GM19239 (cell line): Measurements from ENCODE around the gene RGS11.
A peak's percentile ranks its signal among the peaks of the same experiment; 100 is the strongest.
"Not testable (repeated sequence)": the region's sequence is repeated elsewhere in the genome, so short reads cannot be mapped to it uniquely, and the experiment has no call there.

ENCODE experiments used
- DNase-seq: peaks from one replicate; pipeline ENCODE4 v3.0.0; 2011; ENCODE audit warnings: low spot score; ENCODE audit not compliant: insufficient read length
- FAIRE-seq: peaks from 2 replicates; lab custom pipeline; 2011; peaks lifted over from hg19 to GRCh38; lab: Jason Lieb, UNC

Gene RGS11

GRCh38 chr16:265711-266110 lies 10.0 kb downstream of the RGS11 start:
- DNase-seq = no peak
- no peak for FAIRE-seq

GRCh38 chr16:265002-265529 lies 10.7 kb downstream of the RGS11 start:
- FAIRE-seq (no peak), DNase-seq (no peak)

GRCh38 chr16:264440-264951 lies 11.2 kb downstream of the RGS11 start:
- FAIRE-seq (no peak), DNase-seq (no peak)

DNA sequence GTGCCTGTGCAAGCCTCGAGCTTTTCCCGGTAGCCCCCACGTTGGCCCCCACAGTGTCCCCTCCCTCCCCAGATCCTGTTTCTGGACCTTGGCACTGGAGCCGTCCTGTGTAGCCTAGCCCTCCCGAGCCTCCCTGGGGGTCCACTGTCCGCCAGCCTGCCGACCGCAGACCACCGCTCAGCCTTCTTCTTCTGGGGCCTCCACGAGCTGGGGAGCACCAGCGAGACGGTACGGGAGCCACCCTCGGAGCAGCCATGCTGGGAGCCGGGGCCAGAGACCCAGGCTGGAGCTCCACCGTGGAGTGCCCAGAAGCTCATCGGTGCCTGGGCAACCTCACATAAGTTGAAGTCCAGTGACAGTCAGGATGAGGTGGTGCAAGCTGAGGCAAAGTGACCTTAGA lies 11.8 kb downstream of the RGS11 start:
- DNase-seq (no peak), FAIRE-seq (no peak)

- FAIRE-seq (no peak), DNase-seq (no peak)
Observed at GRCh38 chr16:263182-263774, 12.5 kb downstream of the RGS11 start.

DNA sequence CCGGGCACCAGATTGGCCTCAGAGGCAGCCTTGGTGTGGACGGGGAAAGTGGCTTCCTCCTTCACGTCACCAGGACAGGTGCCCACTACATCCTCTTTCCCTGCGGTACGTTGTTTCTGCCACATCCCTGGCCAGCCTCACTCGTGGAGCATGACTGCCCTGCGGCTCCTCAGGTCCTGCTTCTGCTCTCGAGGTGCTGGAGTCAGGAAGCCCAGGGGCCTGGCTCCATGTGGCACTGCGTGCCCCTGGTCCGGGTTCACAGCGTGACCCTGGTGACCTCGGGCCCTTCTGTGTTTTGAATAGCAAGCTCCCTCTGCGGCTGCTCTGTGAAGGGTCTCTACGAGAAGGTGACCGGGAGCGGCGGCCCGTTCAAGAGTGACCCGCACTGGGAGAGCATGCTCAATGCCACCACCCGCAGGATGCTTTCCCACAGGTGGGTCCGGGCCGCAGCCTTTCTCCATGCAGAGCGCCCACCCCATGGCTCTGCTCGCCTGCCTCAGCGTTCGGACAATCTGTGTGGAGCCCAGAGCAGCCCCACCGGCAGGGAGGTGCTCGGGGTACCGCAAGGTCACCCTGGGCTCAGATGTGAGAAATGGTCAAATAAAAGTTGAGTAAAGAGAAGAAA lies 13.5 kb downstream of the RGS11 start:
- DNase-seq = no peak
- FAIRE-seq = no peak

GRCh38 chr16:261031-261691 lies 14.6 kb downstream of the RGS11 start:
- DNase-seq (no peak), FAIRE-seq (no peak)

DNA sequence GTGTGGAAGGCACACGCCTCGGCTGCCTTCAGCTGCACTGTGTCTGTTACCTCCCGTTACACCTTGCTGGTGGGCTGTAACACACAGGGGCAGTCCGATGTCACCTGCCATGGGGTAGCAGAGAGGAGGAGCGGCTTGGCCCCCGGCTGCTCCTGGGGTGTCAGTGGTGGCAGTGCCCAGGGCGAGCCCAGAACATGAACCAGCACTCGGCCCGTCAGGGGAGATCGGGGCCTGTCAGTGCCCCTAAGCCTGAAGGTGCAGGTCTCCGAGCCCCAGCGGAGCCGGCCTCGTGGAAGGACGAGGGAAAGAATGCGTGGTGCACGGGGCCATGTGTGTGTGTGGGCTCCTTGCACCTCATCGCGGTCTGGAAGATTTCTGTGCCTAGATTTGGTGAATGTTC lies 15.4 kb downstream of the RGS11 start:
- no peak for FAIRE-seq
- DNase-seq = no peak

DNA sequence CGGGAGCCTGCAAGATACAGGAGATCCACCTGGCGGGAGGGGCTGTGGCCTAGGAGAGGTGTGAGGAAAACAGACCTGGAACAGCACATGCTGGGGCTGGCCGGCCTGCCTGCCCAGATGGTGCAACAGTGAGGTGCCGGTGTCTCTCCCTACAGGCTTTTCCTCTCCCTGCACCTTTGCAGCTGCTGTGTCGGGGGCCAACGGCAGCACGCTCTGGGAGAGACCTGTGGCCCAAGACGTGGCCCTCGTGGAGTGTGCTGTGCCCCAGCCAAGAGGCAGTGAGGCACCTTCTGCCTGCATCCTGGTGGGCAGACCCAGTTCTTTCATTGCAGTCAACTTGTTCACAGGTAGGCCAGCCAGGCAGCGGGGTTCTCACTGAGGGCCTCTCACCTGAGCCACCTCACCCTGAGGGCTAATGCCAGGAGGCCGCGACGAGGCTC lies 15.9 kb downstream of the RGS11 start:
- no peak for FAIRE-seq
- no peak for DNase-seq

GRCh38 chr16:259226-259625 lies 16.5 kb downstream of the RGS11 start:
- no peak for FAIRE-seq
- no peak for DNase-seq

DNA sequence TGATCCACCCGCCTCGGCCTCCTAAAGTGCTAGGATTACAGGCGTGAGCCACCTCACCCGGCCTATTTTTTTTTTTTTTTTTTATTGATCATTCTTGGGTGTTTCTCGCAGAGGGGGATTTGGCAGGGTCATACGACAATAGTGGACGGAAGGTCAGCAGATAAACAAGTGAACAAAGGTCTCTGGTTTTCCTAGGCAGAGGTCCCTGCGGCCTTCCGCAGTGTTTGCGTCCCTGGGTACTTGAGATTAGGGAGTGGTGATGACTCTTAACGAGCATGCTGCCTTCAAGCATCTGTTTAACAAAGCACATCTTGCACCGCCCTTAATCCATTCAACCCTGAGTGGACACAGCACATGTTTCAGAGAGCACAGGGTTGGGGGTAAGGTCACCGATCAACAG lies 17.7 kb downstream of the RGS11 start:
- not testable (repeated sequence) for FAIRE-seq, DNase-seq

- DNase-seq (no peak), FAIRE-seq (no peak)
Observed at GRCh38 chr16:255183-255582, 20.6 kb downstream of the RGS11 start.

- no peak for FAIRE-seq
- DNase-seq = no peak
Observed at GRCh38 chr16:254461-254860, 21.3 kb downstream of the RGS11 start.

- no peak for FAIRE-seq
- no peak for DNase-seq
Observed at GRCh38 chr16:253833-254232, 21.9 kb downstream of the RGS11 start.

- DNase-seq = peak; percentile 48
Observed at GRCh38 chr16:252366-253337, 23.1 kb downstream of the RGS11 start.

GRCh38 chr16:249431-249830 lies 26.3 kb downstream of the RGS11 start:
- DNase-seq (no peak), FAIRE-seq (no peak)

More at GRCh38 chr16:252366-253337, 23.1 kb downstream of the RGS11 start:
- peak; percentile 90 for FAIRE-seq

- FAIRE-seq (no peak), DNase-seq (no peak)
Observed at GRCh38 chr16:247027-247426, 28.7 kb downstream of the RGS11 start.

DNA sequence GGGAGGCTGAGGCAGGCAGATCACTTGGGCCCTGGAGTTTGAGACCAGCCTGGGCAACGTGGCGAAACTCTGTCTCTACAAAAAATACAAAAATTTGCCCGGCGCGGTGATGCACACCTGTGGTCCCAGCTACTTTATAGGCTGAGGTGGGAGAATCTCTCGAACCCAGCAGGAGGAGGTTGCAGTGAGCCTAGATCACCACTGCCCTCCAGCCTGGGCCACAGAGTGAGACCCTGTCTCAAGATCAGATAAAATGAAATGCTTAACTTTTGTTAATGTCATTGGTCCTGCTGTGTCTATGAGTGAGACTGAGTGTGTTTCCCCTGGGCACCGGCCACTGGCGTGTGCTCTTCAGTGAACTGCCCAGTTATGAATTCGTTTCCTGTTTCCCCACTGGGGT lies 30.6 kb downstream of the RGS11 start:
- DNase-seq = no peak
- FAIRE-seq = no peak

DNA sequence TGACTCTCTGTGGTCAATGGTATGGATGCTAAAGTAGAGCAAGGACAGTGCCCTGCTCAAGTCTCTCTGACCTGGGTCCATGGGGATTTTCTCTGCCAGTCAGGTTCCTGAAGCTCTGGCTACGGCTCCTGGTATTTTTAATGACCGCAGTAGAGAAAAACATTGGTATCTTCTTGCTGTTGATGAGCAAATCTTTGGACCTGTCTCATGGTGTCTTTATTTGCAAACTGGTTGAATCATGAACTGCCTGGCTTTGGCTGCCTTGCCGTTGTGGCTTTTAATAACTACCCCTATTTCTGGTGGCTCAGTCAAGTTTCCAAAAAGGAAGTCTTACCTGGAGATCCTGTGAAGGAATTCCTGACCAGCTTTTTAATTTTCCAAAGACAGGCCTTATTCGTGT lies 32.4 kb downstream of the RGS11 start:
- DNase-seq (no peak), FAIRE-seq (no peak)

GRCh38 chr16:242281-242680 lies 33.5 kb downstream of the RGS11 start:
- DNase-seq (no peak), FAIRE-seq (no peak)
